HG03045 (cell line): Measurements from ENCODE around the gene SUGCT.
"Not testable (repeated sequence)": the region's sequence is repeated elsewhere in the genome, so short reads cannot be mapped to it uniquely, and the experiment has no call there.

Experiments
- ATAC-seq: cut with Tn5 transposase; IDR thresholded peaks from one replicate; pipeline ENCODE4 v1.9.1; 2021; ENCODE audit warnings: mild to moderate bottlenecking, moderate library complexity; ENCODE audit not compliant: unreplicated experiment

Gene SUGCT

DNA sequence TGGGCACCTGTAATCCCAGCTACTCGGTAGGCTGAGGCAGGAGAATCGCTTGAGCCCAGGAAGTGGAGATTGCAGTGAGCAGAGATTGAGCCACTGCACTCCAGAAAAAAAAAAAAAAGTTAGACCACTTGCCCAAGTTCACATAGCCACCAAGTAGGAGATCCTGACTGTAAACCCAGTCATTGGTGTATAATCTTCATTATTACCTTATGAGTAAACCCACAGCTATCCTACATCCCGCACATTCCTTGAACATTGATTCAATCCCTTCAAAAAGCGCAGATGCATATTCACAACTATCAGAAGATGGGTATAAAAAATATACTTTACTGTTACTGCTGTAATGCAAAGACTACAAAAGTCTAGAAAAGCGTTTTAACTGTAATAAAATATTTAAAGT is 512.9 kb downstream of the SUGCT start:
- no peak for ATAC-seq

DNA sequence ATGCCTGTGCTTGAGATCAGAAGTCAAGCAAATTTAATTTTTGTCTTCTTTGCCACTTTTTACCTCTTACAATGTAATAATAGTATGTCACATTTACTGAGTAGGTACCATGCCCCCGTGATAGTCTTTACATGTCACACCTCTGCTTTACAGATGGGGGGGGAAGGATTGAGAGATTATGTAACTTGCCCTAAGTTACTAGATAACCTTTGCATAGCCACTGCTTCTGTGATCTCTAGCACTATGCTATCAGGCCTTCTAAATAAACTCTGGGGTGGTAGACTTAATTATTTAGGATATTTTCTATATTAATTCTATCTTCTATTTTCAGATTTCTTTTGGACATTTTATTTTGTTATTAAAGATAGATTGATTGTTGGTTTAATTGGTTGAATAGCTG is 514.4 kb downstream of the SUGCT start:
- ATAC-seq: no peak

DNA sequence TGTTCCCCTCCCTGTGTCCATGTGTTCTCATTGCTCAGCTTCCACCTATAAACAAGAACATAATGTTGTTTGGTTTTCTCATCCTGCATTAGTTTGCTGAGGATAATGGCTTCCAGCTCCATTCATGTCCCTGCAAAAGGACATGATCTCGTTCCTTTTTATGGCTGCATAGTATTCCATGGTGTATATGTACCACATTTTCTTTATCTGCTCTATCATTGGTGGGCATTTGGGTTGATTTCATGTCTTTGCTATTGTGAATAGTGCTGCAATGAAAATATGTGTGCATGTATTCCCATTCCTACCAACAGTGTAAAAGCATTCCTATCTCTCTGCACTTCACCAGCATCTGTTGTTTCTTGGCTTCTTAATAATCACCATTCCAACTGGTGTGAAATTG is 516.1 kb downstream of the SUGCT start:
- not testable (repeated sequence) for ATAC-seq

DNA sequence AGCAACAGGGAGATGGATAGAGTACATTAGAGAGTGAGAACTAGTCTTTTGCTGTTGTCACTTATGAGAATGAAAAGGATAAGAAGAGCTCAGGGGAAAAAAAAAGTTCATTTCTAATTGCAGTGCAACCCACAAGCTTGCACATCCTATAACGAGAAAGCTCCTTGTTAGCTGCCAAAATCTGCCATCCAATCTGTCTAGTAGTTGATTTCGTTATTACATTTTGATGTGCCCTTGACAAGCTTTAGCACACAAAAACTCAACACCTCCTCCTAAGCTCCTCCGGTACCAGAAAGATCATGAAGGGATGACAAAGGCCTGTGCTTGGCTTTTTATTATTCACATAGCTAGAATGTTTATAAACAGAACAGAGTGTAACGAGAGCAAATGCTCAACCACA is 519.4 kb downstream of the SUGCT start:
- no peak for ATAC-seq

DNA sequence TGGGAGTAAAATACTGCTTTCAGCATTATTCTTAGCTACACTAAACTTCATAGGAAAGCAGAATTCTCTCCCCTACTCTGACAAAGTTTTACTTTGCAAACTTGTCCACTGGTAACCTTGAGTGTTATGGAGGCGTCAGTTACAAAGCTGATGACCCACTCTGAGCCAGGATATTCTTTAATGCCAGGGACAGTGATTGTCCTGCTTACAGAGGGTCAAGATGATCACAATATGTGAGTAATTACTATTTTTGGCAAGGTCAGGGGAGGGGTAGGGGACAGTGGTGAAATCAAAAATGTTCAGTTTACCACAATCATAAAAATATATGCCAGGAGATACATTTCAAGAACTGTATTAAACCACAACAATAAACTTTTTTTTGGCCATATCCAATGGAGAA is 520.6 kb downstream of the SUGCT start:
- ATAC-seq: no peak

DNA sequence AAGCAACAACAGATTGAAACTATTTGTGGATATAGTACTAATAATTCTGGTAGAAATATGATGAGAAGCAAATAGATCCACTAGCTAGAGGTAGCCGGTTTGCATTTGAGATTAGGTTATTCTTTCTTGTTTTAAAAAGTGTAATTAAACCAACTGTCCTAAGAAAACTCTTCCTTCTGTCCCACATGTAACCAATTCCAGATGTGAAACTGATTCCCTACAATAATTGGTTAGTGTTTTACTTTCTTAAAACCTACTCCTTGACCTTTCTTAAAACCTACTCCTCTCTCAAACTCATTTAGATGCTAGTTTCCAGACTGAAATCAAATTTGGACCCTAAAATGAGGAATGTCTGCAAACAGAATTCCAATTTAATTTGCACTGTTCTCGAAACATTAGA is 521.5 kb downstream of the SUGCT start:
- no peak for ATAC-seq

DNA sequence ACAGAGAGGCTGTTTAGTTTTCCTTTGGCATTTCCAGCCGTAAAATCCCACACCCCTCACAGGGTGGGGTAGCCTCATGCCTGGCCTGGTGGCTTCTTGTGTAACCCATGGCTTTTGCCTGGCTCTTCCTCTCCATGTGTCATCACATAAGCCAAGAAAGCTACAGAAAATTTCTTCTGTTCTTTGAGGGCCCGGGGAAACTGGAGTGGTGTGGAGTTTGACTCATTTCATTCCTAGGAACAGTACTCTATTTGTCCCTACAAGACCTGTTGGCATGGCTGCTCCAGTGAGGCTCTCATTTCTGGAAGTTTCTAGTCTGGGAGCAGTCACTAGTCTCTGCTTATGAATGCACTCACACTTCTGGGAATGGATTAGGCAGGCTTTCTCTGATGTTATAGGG is 523.9 kb downstream of the SUGCT start:
- ATAC-seq: no peak

DNA sequence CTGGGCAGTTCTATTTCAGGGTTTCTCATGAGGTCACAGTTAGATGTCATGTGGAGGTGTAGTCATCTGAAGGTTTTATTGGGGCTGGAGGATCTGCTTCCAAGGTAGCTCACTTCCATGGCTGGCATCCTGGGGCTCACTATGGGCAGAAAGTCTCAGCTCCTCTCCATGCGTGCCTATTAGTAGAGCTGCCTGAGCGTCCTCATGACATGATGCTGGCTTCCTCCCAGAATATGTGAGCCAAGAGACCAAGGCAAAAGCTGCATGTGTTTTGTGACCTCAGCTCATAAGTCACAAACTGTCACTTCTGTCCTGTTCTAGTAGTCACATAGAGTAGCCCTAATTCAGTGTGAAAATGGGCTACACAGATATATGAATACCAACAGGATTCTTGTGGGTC is 524.4 kb downstream of the SUGCT start:
- ATAC-seq: no peak

DNA sequence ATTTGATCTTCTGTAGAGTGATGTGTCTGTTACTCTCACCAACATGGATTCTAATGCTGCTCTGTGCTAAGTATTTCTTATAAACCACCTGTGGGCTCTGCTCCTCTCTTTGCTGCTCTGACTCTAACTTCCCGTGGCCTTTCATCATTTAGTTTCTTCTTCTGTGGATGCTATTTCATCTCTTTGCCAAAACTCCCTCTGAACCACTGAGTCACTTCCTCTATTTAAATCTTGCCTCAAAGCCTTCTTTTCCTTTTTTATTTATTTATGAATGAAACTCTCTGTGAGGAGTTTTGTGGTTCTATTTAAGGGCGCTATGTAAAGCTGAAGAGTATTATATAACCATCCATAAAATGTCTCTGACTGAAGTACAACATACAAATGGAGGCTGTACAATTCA is 538.5 kb downstream of the SUGCT start:
- ATAC-seq: no peak

DNA sequence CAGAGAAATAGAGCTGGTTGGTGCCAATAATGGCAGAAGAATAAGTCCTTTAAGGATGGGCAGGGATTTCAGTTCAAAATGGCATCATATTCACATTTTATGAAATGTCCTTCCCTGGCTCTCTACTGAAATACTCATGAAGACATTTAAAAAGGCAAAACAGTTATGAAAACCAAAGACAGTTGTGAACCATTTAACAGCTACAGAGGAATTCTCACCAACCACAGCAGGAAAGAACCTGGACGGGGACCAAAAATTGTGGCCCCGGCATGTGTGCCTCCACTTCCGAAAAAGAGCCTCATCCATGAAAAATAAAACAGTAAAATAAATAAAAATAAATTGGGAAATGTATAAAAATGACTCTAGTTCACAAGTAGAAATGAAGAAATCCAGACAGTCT is 539.5 kb downstream of the SUGCT start:
- no peak for ATAC-seq

DNA sequence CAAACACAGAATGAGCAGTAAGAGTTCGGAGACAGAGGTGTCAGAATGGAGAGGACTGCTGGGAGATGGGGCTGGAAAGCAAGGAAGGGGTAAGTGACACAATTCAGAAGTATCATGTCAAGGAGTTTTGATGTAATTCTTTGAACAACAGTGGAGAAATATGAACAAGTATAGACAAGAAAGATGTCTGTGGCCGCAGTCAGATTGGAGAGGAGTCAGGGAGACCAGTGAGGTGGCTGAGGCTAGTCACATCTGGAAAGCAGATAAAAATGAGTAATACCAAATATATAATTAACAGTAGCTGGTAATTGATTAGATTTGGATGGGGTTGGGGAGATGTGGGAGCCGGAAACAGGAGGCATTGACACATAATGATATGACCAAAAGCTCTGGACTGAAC is 540.9 kb downstream of the SUGCT start:
- no peak for ATAC-seq

DNA sequence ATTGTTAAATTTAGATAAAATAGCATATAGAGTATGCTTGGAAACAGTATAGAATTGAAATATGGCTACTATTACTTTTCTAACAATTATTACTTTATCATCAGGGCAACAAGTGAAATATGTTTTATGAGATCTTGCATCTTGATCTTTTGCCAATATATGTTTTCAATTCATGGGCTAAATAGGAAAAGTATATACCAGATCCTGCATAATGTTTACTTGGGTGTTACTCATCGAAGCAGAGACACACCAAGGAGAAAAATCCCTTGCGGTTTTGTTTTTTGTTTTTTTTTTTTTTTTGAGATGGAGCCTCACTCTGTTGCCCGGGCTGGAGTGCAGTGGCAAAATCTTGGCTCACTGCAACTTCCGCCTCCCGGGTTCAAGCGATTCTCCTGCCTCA is 541.4 kb downstream of the SUGCT start:
- ATAC-seq: no peak

DNA sequence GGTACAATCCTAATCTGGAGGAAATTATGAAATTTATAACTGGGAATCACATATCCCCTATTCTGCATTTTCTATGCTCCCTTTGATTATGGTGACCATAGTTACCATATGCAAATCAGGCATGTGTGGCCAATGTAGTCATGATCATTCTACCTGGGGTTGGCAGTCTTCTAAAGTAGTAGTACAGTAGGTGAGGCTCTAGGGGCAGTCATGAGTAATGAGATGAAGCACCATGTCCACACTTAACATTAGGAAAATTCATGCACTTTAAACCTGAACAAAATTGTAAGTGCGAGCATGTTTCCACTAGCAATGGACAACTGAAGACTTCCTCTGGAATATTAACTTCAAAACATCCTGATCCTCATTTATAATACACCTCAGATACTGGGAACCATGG is 545.9 kb downstream of the SUGCT start:
- ATAC-seq: no peak

DNA sequence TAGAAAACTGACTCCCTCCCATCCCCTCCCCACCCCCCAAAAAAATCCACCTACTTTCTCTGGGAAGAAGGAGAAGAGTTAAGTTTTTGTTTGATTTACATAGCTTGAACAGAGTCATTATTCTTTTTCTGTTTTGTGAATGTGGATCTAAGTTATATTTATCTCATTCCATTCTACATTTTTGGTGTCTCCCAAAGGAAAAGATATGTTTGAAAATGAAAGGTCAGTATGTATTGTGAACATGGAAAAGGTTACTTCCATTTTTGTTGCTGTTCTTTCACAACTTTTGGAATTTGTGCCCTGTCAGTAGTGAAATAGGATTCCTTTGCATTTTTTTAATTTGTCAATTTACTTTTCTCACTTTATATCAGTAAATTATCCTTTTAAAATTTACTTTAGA is 547.9 kb downstream of the SUGCT start:
- no peak for ATAC-seq

DNA sequence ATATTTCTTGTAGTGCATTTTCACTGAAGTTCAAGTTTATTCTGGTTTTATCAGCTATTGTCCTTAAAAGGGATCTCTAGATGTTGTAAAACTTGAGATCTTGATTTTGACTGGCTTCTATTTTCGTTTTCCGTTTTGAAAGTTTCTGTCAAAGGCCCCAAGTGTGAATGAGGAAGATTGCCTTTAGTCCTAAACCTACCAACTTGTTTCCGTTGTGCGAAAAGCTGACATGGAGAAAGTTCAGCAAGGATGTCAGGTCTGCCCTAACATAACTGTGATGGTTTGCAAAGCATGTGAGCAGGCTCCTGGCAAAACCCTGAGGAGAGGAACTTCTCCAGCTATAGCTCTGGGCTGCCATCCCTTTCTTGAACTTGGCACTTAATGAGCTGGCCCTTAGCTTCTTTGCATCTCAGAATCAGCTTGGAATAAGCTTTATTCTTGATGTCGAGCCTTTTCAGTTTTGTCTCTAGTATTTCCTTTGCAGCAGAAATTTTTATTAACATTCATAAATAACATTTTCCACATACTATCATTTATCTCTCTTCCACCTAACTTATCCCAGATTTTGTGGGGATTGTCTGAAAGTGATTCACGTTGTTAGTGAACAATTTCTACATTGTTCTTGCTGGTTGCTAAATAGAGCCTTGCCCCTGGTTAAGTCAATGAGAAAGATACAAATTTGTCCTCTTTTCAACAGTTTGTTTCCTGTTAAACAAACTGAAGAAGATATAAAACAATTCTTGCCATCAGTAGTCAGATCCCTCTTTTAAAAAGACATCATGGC is 559.4 kb downstream of the SUGCT start:
- ATAC-seq: no peak

DNA sequence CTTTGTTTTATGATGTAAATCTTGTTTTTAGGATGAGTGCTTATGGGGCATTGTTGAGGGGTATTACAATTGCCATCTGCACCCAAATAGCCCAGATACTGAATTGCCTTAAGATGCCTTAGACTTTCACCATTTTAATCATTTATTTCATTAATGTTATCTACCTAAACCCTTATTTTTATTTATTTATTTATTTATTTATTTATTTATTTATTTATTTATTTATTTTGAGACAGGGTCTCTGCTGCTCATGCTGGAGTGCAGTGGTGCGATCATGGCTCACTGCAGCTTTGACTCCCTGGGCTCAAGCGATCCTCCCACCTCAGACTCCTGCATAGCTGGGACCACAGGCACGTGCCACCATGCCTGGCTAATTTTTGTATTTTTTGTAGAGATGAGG is 560.2 kb downstream of the SUGCT start:
- no peak for ATAC-seq

DNA sequence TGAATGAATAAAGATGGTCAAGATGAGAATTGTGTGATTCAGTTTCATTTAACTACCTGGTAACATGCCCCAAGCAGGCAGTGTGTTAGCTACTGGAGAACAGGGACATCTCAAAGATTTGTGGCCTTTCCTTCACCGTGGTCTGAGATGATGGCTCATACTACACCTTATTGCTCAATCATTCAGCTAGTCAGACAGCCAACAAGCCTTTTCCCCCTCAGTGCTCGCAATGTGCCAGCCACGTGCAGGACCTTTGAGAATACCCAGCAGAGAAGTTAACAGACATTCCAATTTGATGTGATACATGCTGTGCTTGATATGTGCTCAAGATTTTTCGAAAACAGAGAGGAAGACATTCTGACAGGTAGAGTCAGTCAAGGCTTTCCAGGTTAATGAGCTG is 562.8 kb downstream of the SUGCT start:
- ATAC-seq: no peak

DNA sequence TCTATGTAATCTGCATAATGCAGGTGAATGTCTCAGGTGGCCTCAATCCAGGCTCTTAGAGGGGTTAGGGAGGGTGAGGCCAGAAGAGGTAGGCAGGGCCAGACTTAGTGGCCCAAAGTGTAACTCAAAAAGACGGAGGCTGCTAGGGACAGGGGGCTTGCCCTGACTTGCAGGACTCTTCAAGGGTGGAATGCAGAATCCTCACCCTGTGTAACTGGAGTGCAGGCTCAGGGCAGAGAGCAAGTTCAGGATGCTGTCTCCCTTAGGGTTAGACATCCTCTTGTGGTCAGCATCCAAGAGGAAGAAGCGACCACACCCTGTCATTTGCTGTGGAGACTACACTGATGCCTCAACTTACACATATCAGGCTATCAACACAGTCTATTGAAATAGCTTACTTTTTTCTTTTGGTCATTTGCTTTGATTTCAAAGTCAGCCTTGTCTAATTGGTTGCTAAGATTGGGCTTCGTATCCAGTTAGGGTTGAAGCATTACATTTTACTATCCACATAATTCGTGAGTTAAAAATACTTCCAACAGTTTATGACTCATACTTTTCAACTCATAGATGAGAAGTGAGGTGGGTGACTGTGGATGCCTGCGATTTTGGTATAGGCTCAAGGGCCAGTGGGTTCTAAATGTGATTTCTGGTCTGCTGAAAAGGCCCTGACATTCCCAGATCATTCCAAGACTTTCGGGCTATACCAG is 563.6 kb downstream of the SUGCT start:
- no peak for ATAC-seq

DNA sequence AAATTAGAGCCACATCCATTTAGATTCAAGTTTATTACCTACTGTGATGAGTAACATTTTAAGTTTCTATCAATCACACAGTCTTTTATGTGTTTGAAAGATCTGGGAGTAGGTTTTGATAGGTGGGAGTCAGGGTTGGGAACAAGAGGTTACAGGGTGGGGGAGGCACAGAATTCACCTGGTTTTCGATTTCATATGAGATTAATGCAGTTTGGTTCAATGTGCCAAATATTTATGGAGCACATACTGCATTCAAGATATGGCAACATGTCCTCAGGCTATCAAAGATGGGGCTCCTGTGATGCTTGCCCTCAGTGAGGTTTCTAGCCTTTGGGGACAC is 564.1 kb downstream of the SUGCT start:
- no peak for ATAC-seq

DNA sequence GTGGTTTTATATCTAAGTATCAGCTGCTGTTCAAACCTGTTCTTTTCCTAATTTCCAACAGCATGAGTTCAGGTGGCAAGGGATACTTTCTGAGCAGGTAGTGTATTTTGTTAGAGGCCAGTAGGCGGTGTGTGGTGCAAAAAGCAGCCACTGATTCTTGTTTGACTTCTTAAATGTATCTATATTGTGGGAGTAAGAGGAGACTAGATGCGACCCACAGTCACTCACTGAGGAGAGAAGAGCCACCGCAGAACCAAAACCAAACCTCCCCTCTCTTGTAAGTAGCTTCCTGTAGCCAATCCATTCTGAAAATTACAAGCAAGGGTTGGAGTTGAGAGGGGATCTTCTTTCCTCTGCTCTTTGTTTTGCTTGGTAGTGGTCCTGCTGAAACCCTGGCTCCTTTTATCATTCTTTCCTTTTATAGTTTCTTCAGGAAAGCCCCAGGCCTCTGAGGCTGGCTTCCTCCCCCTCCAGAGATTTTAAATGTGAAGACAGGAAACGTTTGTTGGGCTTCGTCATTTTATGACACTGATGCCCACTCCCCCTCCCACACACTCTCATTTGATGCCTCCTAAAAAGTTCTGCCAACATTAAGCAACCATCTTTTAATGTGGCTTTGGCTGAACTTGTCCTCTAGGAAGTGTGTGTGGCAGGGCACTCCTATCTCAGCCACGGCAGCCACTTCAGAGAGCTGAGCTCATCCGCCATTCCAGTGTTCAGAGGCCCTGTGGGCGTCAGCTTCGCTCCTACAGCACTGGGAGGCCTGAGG is 566.0 kb downstream of the SUGCT start:
- no peak for ATAC-seq

DNA sequence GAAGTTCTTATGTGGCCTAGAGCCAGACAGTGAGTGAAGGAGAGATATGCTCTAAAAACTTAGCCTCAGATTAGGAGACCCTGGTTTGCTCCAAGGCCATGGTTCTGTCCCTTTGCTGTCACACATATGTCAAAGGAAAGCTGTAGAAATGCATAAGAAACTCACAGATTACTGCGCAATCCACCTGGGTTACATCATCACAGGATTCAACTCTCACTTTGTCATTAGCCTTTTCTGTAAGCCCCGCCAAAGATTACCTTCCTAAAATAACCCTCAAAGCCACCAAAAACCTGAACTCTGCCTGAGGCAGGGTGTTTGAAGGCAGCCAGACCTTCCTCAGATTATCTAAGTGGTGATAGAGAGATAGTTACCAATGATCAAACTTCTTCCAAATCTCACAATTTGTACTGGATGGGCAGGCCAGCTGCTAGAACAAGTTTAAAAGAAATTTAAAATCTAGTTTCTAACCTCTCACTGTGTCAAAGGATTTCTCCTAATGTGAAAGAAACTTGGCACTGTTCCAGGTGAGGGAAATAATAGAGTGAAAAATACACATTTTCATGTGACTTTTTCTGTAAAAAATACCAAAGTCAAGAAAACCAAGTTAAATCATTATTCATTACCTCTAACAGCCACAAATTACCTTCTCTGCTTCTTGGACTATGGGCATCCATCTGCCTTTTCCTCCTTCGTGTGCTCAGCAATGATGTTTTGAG is 567.2 kb downstream of the SUGCT start:
- no peak for ATAC-seq
